HG03457 (cell line): ENCODE measurements around the gene ULK4.

ENCODE experiments used
- ATAC-seq: cut with Tn5 transposase; IDR thresholded peaks from one replicate; pipeline ENCODE4 v1.9.1; 2021; ENCODE audit warnings: moderate number of reproducible peaks; ENCODE audit not compliant: unreplicated experiment

The ULK4 gene

DNA sequence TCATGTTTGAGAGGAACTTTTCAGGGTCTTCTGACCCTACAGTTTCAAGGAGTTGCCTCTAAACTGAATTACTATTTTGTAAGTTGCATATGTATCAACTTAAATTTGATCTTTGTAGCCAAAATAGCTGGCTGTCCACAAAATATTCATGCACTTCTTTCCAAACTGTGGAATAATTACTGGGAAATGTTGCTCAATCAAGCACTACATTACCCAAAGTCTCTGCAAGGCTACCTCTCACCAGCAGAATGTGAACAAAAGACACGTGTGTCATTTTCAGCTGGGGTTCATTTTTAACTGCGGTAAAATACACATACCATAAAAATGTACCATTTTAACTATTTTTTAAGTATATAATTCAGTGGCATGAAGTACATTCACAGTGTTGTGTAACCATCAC, 442.2 kb downstream of the ULK4 start:
- ATAC-seq, result no peak

DNA sequence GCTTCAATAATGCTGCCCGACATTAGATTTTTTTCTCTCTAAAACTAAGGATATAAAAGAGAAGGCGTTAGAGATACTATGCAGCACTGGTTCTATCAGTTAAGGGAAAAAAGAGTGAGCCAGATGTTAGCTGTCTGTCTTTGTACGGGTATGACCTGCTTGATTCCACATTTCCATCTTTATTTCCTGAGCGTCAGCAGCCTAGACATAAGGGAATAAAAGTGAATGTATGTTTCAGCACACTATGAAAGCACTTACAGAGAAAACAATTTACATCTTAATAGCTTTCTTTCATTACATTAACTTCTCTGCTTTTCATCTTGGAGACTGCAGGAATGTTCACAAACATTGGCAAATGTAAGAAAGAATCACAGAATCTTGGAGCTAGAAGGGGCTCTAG, 443.3 kb downstream of the ULK4 start:
- ATAC-seq, result no peak

DNA sequence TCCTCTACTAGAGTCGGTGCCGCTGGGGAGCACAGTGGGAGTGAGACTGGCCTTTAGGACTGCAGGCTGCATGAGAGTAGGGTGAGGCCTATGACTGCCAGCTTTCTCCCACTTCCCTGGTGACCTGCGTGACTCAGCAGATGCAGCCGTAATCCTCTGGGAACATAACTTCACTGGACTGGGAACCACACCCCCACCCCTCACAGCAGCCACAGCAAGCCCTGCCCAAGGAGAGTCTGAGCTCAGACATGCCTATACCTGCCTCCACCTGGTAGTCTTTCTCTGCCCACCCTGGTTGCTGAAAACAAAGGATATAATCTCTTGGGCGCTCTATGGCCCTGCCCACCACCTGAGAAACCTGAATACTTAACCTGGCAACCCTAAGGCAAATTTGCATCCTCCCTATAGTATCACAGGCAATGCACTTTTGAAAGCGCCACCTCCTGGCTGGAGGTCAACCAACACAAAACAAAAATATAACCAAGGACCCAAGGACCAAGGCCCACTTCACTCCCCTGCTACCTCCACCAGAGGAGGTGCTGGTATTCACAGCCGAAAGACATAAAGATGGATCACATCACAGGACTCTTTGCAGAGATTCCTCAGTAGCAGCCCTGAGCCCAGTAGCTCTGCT, 453.7 kb downstream of the ULK4 start:
- no peak for ATAC-seq

DNA sequence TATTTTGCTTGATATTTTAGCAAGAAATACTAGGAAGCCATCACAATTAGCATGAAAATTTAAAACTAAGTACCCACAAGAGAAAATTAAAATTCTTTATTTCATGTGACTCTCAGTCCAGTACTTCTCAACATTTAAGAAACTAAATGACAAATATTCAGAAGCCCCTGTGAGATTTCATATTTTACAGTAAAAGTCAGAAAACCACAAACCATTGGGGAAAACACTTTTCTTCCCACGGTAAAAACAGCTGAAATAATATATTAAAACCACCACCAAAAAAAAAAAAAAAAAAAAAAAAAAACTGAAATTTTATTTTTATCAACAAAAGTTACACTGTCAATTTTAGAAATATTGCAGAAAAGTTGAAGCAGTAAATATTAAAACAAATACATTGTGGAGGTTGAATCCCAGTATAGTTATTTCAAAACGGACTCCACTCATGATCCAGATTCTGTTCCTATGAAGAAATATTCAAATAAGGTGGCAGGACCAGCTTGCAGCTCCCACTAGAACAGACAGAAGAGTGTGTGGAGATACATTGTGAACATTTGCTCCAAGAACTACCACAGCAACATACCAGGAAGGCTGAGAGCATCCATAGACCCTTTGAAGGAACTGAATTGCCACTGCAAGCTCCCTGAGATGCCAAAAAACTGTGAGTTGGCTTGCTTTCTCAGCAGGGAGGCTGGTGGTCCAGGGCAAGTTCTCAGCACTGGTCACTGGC, 454.4 kb downstream of the ULK4 start:
- ATAC-seq, result no peak

DNA sequence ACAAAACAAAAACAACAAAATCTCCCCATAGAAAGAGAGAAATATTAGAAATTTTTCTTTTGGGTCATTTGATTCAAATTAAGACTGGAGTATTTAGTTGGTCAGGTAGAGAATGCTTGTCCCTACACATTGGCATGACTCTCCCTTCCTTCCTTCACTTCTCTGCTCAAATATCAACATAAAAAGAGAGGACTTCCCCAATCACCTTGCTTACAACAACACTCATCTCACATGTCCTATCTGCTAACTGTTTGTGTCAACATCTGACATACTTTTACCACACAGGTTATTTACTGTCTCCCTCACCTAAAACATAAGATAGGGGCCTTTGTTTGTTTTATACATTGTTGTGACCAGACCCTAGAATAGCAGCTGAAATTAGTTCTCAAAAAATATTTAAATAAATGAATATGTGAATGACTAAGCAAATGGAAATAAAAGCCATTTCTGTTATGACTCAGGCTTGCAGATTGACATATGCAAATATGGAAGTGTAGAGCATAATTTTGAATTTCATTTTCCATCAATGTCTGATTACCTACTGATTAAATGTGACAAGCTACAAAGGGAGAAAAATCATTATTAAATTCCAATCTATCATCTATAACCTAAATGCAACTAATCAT, 457.8 kb downstream of the ULK4 start:
- ATAC-seq, result no peak

DNA sequence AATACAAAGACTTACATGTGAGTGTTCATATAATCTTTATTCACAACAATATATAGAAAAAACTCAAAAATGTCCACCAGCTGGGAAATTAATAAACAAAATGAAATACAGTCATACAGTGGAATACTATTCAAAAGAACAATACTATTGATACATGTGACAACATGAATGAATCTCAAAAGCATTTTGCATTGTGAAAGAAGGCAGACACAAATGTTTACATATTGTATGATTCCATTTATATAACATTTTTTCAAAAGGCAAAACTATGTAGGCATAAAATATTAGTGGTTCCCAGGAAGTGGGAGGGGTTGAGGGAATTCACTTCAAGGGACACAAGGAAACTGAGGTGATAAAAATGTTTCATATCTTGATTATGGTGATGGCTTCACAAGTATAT, 459.4 kb downstream of the ULK4 start:
- ATAC-seq, result no peak

DNA sequence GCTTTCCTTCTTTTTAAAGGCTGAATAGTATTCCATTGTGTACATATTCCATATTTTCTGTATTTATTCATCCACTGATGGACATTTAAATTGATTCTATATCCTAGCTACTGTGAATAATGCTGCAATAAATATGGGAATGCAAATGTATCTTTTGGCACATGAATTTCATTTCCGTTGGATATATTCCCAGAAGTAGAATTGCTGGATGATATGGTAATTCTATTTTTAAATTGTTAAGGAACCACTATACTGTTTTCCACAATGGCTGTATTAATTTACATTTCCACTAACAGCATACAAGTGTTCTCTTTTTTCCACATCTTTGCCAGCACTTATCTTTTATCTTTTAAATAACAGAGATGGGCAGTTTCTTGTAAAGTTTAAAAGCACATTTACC, 459.9 kb downstream of the ULK4 start:
- ATAC-seq, result no peak

DNA sequence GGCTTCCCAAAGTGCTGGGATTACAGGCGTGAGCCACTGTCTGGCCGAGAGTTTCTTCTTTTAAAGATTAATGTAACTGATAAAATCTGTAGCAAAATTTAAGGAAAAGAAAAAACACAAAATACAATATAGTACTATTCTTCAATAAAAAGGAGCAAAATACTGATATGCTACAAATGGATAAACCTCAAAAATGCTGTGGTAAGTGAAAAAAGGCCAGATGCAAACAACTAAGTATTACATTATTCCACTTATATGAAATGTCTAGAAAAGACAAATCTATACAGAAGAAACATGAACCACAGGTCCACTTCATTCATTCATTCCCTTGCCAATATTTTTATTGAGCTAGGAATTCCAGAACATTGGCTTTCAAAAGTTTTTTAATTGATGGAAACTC, 463.1 kb downstream of the ULK4 start:
- no peak for ATAC-seq

DNA sequence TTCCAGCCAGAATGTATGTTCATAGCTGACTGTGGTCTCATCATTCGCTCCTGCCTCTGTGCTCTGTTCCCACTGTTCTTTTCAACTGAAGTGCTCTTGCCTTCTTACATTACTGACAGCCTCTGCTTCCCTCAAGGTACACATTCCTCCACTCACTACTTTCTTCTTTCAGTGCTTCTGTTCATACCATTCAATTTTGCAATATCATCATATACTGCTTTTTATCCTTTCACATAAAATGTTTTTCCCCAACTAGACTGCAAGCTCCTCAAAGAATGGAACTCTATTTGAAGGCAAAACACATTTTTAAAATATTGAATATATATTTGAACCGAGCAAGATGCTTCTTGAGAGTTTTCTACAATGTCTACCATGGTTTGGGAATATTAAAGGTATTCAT, 471.5 kb downstream of the ULK4 start:
- no peak for ATAC-seq

DNA sequence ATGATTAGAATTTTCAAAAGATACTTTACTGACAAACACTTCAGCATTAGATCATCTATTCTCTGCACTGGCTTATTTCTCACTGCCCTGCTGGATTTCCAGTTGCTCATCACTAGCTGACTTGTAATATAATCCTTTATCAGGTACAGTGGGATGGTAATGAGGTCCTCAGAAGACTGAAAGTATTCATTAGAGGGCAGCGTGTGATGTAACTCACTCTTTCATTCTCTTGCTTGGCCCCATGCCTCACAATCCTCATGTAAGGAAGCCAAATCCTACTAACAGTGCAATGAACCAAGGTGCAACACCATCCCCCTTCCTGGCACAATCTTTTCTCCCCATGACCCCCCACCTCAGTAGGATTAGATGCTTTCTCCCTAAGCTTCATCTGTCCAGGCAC, 472.7 kb downstream of the ULK4 start:
- ATAC-seq, result no peak

DNA sequence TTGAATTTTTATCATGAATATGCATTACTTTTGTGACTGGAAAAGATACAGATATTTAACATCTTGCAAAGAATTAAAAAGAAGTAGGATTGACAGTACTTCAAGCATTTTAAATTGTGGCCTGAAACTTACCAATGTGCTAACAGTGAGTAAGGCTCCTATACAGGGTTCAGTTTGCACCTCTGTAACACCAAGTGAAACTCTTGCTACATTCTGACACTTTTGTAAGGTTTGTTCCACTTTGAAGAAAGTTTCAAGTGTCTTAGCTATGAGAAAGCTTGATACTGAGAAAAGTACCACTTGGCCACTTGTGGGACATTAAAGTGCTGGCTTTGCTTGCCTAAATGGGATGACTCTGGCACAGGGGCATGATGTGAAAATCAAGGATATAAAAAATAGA, 473.4 kb downstream of the ULK4 start:
- ATAC-seq, result no peak

DNA sequence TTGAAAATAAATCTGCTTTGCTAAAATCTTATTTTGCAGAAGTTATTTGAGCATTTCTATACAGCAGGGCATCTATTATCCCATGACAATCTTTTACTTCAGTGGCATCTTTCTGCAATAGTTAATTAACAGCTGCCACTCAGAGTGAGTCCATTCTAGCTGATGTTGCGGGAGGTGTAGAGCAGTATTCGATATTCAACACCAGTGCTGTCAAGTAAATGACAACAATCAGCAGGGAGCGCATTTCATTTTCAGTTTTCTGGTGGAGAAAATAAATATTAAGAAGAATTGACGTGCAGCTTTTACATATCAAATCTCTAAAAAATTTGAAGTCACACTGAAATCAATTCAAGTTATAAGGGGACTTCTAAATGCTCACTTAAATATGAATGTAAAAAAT, 476.4 kb downstream of the ULK4 start:
- no peak for ATAC-seq

DNA sequence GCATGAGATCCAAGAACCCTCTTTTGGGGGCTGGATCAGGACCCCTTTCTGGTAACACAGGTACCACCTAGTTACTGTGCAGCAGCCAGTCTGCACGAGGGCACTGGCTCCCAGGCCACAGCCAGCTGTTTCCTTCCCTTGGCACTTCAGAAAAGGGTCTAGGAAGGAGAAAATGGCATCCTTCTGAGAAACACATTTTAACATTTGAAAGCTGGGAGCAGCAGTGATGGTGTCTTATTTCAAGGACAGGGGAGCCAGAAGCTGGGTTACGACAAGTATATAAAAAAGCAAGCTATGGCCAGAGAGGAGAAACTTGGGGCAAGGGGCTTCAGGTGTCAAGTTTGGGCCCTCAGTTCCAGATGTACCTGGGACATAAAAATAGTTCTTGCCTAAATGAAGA, 479.8 kb downstream of the ULK4 start:
- no peak for ATAC-seq

DNA sequence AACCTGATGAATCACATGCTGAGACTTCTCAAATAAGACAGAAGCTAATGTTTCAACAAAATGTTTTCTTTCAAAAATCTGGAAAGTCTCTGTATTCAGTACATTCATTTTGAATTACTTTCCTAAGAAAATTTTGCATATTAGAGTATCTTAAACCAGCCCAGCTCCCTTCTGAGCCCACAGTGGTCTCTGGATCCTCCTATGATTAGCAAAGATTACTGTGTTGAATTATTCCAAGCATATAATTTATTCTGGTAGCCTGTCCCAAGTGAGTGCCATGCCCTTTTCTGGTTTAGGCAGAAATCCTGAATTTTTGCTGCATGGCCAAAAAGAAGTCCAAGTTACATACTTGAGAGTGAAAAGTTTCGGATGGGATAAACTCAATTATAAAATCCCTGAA, 483.6 kb downstream of the ULK4 start:
- ATAC-seq, result no peak

DNA sequence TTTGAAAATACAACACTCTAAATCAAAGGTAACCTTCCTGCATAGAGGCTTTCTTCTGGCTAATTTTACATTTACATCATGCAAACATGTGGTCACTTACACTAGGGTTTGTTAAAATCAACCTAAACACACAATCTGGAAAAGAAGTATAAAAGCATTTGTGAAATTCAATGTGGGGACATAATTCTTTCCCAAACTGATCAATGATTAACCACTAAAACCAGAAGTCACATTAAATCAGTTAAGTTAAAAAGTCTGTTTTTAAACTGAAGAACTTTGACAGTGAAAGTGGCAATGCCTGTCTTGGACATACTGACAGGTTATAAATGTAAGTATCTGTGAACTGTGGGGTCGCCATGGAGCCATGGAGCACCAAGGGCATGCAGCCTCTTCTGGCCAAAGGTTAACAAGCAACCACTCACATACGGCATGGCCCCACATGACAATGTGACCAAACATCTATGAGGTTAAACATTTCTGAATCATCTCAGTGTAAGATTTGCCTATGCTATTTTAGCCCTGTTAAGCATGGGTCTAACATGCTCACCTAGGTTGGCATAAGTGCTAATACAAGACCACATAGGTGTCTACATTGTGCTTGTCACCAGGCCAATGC, 484.4 kb downstream of the ULK4 start:
- no peak for ATAC-seq

DNA sequence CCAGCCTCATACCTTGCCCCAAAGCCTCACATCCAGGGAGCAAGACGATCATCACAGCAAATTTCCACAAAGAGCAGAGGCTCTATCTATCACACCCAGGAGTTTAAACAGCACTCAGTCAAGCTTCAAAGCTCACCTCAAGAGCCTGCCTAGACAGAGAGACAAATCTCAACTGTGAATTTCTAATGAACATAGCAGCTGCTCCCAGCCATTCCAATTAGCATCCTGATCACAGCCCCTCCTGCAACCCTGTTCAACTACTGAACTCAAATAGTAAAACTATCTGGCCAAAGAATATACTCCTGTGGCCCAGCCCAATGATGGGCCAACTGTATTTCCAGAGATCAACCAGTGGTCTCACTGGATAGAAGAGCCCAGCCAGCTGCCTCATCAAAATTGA, 492.8 kb downstream of the ULK4 start:
- no peak for ATAC-seq

DNA sequence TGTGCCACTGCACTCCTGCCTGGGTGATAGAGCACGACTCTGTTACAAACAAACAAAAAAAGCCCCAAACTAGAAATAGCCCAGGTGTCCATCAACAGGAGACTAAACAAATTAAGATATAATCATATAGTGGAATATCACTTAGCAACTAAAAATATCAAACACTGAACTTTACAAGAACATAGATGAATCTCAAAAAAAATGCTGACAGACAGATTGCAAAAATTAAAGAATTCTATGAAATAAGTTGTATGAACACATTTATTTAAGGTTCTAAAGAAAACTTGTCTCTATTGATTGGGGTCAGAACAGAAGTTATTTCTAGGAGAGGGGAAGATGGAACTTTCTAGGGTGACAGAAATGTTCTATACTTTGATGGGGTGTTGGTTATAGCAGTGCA, 494.4 kb downstream of the ULK4 start:
- ATAC-seq, result no peak

DNA sequence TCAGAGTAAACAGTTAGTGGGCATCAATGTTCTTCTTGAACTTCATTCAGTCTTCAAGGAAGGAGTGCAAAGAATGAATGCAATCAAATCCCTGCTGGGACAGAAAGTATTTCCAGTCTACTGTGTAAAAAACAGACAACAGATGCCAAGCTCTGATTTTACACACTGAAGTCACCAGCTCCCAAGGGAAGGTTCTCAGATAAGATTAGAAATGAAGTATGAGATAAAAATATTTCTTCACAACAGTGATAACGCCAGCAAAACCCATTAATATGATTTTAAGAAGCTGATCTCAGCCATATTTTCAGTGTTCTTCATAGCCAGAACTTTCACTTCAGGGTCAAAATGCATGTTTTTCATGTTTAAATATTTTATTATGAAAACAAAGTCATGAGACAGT, 497.0 kb downstream of the ULK4 start:
- no peak for ATAC-seq

DNA sequence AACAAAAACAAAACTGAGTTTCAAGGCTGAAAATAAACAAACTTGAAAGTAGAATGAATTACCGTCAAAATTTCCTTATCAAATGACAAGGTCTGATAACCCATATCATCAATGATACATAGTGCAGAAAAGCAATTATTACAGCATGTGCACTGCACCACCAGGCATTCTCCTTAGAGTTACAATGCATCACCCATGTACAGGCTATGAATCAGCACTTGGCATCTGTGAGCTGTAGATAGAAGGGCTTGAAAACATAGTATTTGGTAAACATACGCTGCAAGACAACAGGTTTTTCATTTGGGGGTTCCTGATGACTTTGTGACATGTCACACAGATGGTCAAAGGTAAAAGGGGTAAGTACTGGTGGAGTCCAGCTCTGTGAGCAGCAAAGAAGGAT, 497.5 kb downstream of the ULK4 start:
- ATAC-seq, result no peak

DNA sequence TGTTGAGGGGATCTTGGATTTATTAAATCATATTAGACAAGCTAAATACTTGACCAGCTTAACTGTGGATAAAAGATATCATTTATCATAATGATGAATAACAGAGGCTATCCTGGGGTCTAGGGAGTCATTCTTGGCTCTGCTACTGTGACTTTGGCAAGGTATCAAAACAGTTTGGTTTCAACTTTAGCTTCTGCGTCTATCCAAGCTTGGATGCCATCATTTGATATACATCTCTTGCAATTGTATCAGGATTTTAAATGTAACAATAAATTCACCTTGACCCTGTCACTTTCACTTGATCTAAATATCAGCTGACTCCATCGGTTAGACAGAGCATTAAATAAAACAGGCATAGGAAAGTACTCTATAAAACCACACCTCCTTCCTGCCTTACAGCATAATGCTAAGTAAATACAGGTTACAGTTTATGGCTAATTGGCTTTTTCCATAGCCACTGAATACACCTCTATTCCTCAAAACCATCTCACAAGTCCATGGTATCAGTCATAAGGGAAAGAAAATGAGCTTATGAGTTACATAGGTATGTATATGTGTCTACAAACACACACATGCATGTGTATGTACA, 499.7 kb downstream of the ULK4 start:
- no peak for ATAC-seq

DNA sequence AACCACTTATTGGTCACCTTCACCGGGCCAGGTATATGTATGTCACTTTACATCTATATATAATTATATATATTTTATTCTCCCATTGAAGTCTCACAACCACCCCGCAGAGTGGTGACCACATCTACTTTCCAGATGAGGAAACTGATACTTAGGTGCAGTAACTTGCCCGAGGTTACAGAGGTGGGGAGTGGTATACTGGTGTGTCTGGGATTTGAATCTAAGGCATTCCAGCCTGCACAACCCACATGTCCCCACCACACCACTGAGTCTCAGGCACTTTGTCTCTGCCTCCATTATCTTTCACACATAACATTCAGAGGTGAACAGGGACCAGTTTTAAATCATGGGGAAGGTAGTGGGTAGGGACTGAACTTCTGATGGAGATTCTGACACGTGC, 501.2 kb downstream of the ULK4 start:
- ATAC-seq, result no peak

DNA sequence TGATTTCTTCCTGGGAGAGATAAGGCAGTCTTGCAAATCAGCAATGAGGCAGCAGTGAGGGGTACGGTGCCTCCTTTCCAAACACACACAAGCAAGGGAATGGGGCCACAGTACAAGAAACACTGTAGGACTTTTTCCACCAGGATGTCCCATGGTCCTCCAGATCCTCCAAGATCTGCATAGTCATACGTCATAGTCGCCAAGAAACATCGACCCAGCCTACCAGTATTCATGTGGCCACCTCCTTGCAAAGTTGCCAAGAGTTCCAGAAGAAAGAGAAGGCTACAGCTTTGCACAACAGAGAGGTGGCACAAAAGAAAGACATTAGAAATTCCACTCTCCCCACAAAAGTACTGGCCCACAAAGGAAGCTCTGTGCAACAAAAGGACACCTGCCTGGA, 504.7 kb downstream of the ULK4 start:
- no peak for ATAC-seq
